ENCODE data around the gene PALLD.

Gene PALLD

DNA sequence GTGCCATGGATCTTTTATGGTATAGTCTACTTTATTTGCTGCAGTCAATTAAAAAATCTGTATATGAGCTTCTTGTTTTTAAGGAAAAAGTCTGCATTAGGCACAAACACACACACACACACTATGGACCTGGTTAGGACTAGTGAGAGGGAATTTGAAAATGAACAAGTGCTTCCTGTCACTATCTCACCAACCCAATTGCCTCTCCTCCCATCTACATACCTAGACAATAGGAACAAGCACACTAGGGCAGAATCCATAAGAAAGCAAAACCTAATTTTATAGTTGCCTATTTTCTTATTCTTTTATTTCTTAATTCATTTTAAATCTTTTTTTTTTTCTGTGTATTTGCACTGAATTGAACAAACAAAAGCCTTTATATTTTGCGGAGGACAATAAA lies 22.7 kb downstream of the PALLD start (continued):
- TF ChIP-seq, protein P1, sequence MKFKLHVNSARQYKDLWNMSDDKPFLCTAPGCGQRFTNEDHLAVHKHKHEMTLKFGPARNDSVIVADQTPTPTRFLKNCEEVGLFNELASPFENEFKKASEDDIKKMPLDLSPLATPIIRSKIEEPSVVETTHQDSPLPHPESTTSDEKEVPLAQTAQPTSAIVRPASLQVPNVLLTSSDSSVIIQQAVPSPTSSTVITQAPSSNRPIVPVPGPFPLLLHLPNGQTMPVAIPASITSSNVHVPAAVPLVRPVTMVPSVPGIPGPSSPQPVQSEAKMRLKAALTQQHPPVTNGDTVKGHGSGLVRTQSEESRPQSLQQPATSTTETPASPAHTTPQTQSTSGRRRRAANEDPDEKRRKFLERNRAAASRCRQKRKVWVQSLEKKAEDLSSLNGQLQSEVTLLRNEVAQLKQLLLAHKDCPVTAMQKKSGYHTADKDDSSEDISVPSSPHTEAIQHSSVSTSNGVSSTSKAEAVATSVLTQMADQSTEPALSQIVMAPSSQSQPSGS (tag by site-specific recombination; IDR thresholded peaks at IDR 0.05; ENCODE audit: low read depth) = no peak
- no peak for TF ChIP-seq MYNN (tag by site-specific recombination; IDR thresholded peaks at IDR 0.05; ENCODE audit: borderline replicate concordance)
- no peak for TF ChIP-seq ZEB2 (tag by site-specific recombination; IDR thresholded peaks at IDR 0.05)
- no peak for TF ChIP-seq ZNF561 (tag by site-specific recombination; IDR thresholded peaks at IDR 0.05; ENCODE audit: borderline replicate concordance)

DNA sequence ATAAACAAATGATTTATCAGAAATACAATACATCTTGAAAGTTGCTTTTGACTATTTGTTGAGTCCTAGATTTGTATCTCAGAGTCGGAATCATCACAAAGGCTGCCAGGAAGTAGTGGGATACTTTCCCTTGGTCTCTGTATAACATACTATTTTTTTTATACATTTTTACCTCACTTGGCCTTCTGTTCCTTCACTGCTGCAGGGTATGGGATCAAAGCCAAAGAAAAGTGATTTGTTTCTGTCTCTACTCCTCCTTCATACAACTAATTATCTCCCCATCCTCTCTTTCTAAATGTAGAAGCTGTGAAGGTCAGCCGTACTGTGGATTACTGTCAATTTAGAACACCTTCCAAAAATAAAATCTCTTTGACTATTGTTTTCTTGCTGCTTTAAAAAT lies 24.9 kb downstream of the PALLD start:
- H3K27ac ChIP-seq (ENCODE audit: extremely low read depth, low read depth, low read length) = no peak overlapping the region
- CTCF ChIA-PET = interaction anchor here (1.0 kb wide), 1 partner anchor 64 kb away, joined by 3 read pairs; no protein-coding TSS in a partner anchor
- POLR2A ChIA-PET = interaction anchor here (1.5 kb wide), 1 partner anchor 40 kb away, joined by 3 read pairs; no protein-coding TSS in a partner anchor
- no peak overlapping the region for H3K4me3 ChIP-seq (ENCODE audit: low read depth, low read length)
- TF ChIP-seq, protein P2, sequence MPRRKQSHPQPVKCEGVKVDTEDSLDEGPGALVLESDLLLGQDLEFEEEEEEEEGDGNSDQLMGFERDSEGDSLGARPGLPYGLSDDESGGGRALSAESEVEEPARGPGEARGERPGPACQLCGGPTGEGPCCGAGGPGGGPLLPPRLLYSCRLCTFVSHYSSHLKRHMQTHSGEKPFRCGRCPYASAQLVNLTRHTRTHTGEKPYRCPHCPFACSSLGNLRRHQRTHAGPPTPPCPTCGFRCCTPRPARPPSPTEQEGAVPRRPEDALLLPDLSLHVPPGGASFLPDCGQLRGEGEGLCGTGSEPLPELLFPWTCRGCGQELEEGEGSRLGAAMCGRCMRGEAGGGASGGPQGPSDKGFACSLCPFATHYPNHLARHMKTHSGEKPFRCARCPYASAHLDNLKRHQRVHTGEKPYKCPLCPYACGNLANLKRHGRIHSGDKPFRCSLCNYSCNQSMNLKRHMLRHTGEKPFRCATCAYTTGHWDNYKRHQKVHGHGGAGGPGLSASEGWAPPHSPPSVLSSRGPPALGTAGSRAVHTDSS (tag by site-specific recombination; IDR thresholded peaks at IDR 0.05) = no peak
- TF ChIP-seq, protein P3, sequence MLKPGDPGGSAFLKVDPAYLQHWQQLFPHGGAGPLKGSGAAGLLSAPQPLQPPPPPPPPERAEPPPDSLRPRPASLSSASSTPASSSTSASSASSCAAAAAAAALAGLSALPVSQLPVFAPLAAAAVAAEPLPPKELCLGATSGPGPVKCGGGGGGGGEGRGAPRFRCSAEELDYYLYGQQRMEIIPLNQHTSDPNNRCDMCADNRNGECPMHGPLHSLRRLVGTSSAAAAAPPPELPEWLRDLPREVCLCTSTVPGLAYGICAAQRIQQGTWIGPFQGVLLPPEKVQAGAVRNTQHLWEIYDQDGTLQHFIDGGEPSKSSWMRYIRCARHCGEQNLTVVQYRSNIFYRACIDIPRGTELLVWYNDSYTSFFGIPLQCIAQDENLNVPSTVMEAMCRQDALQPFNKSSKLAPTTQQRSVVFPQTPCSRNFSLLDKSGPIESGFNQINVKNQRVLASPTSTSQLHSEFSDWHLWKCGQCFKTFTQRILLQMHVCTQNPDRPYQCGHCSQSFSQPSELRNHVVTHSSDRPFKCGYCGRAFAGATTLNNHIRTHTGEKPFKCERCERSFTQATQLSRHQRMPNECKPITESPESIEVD (tag by site-specific recombination; IDR thresholded peaks at IDR 0.05) = no peak
- TF ChIP-seq ZNF830 (tag by site-specific recombination; IDR thresholded peaks at IDR 0.05; ENCODE audit: low read depth) (no peak), ZBTB21 (tag by site-specific recombination; IDR thresholded peaks at IDR 0.05) (no peak), ZFP41 (tag by site-specific recombination; IDR thresholded peaks at IDR 0.05; ENCODE audit: borderline replicate concordance) (no peak), ZNF140 (tag by site-specific recombination; IDR thresholded peaks at IDR 0.05) (no peak), ZNF335 (tag by site-specific recombination; conservative IDR thresholded peaks at IDR 0.05) (no peak), ZNF560 (tag by site-specific recombination; IDR thresholded peaks at IDR 0.05; ENCODE audit: borderline replicate concordance) (no peak), ZNF404 (tag by site-specific recombination; IDR thresholded peaks at IDR 0.05) (no peak)
- TF ChIP-seq, protein P4, sequence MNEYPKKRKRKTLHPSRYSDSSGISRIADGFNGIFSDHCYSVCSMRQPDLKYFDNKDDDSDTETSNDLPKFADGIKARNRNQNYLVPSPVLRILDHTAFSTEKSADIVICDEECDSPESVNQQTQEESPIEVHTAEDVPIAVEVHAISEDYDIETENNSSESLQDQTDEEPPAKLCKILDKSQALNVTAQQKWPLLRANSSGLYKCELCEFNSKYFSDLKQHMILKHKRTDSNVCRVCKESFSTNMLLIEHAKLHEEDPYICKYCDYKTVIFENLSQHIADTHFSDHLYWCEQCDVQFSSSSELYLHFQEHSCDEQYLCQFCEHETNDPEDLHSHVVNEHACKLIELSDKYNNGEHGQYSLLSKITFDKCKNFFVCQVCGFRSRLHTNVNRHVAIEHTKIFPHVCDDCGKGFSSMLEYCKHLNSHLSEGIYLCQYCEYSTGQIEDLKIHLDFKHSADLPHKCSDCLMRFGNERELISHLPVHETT (tag by site-specific recombination; IDR thresholded peaks at IDR 0.05) = no peak
- H3K36me3 ChIP-seq (ENCODE audit: control insufficient read depth in 2 of 2, insufficient read depth in 1 of 2, low read length in 2 of 2) = no peaks in the 10 kb centered on the region
- peaks cover 7% of the 10 kb centered on the region for H3K4me1 ChIP-seq (ENCODE audit: control insufficient read depth, insufficient read depth, low read length)
- no peaks in the 10 kb centered on the region for H3K9me3 ChIP-seq (ENCODE audit: control insufficient read depth, insufficient read depth, low read depth, low read length)

DNA sequence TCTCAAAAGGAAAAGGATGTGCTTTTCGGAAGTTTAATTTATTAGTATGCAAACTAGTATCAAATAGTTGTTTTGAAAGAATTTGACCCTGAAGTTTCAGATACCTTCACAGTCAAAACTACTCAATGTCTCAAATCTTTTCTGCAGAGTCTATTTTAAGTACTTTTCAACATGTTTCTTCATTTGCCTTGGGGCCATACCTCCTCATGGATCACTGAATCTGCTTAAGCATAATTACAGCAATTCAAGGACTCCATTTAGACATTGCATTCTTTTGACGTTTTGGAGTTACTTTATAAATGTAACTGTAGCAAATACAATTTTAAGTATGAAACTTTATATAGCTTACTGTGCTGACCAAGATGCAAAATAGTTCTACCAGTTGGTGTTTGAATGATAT lies 25.5 kb downstream of the PALLD start:
- POLR2A ChIA-PET = interaction anchor here (1.5 kb wide), 1 partner anchor 39 kb away, joined by 3 read pairs; no protein-coding TSS in a partner anchor
- CTCF ChIA-PET = interaction anchor here (0.6 to 1.0 kb wide), 3 partner anchors 7 to 213 kb away, joined by 3 read pairs; no protein-coding TSS in a partner anchor
- H3K27ac ChIP-seq (ENCODE audit: extremely low read depth, low read depth, low read length) = no peak overlapping the region
- H3K9me3 ChIP-seq (ENCODE audit: control insufficient read depth, insufficient read depth, low read depth, low read length) = no peaks in the 10 kb centered on the region
- TF ChIP-seq, protein P5, sequence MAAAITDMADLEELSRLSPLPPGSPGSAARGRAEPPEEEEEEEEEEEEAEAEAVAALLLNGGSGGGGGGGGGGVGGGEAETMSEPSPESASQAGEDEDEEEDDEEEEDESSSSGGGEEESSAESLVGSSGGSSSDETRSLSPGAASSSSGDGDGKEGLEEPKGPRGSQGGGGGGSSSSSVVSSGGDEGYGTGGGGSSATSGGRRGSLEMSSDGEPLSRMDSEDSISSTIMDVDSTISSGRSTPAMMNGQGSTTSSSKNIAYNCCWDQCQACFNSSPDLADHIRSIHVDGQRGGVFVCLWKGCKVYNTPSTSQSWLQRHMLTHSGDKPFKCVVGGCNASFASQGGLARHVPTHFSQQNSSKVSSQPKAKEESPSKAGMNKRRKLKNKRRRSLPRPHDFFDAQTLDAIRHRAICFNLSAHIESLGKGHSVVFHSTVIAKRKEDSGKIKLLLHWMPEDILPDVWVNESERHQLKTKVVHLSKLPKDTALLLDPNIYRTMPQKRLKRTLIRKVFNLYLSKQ (tag by site-specific recombination; IDR thresholded peaks at IDR 0.05; ENCODE audit: borderline replicate concordance) = no peak
- TF ChIP-seq, protein P3 (tag by site-specific recombination; IDR thresholded peaks at IDR 0.05) = no peak
- TF ChIP-seq, protein P6, sequence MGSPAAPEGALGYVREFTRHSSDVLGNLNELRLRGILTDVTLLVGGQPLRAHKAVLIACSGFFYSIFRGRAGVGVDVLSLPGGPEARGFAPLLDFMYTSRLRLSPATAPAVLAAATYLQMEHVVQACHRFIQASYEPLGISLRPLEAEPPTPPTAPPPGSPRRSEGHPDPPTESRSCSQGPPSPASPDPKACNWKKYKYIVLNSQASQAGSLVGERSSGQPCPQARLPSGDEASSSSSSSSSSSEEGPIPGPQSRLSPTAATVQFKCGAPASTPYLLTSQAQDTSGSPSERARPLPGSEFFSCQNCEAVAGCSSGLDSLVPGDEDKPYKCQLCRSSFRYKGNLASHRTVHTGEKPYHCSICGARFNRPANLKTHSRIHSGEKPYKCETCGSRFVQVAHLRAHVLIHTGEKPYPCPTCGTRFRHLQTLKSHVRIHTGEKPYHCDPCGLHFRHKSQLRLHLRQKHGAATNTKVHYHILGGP (tag by site-specific recombination; IDR thresholded peaks at IDR 0.05) = no peak
- TF ChIP-seq ZBTB1 (tag by site-specific recombination; IDR thresholded peaks at IDR 0.05) = no peak
- TF ChIP-seq ZNF785 (tag by site-specific recombination; IDR thresholded peaks at IDR 0.05) = no peak
- no peak for TF ChIP-seq SETDB1 (IDR thresholded peaks at IDR 0.05; ENCODE audit: insufficient read length, low read length)
- peaks cover 7% of the 10 kb centered on the region for H3K4me1 ChIP-seq (ENCODE audit: control insufficient read depth, insufficient read depth, low read length)
- no peak overlapping the region for H3K4me3 ChIP-seq (ENCODE audit: low read depth, low read length)
- H3K36me3 ChIP-seq (ENCODE audit: control insufficient read depth in 2 of 2, insufficient read depth in 1 of 2, low read length in 2 of 2) = no peaks in the 10 kb centered on the region

Data from HEK293 (cell line).